ENCODE data around the gene STX3. TPM values are rescaled to one million over a fixed set of nuclear protein-coding genes. Genes with fewer than 3 reads are reported as not detected.

STX3 gene
- polyA plus RNA-seq, 1 donor from 2014 or later = 21.3 TPM

DNA sequence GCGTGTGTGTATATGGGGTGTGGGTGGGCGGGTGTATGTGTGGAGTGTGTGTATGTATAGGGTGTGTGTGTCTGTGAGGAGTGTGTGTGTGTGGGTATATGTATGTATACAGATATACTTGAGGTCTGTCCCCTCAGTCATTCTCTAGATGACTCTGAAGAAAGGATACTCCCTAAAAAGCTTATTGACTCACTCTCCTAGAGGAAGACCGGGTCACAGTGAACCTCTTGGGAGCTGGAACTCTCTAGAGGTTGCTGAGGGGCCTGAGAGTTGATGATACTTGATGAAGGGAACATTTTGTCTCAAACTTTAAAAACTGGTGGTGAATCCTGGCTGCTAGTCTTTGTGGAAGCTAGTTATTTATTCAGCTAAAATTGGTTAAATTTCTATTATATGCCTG is 15.1 kb downstream of the STX3 start:
- Histone ChIP-seq H3K9me2 (ENCODE audit: insufficient read depth, low read length) (no peaks in the 10 kb centered on the region), H3K4me2 (ENCODE audit: low read length) (no peak overlapping the region), H3K79me2 (replicated peaks; ENCODE audit: insufficient read depth, low read length) (no peaks in the 10 kb centered on the region), H3K27me3 (ENCODE audit: insufficient read depth, low read depth, low read length) (no peaks in the 10 kb centered on the region), H3K9me3 (ENCODE audit: low read length) (no peaks in the 10 kb centered on the region), H3K4me3 (ENCODE audit: low read length) (no peak overlapping the region), H3K36me3 (ENCODE audit: insufficient read depth, low read length) (no peaks in the 10 kb centered on the region), H4K20me1 (ENCODE audit: insufficient read depth) (no peaks in the 10 kb centered on the region), H3K27ac (ENCODE audit: low read length) (no peak overlapping the region), H3K9ac (ENCODE audit: low read length) (no peak overlapping the region), H3F3A (ENCODE audit: insufficient read depth, low read length, poor library complexity, severe bottlenecking) (no peaks in the 10 kb centered on the region), H2AFZ (ENCODE audit: low read depth, low read length) (no peak overlapping the region)
- TF ChIP-seq, protein P1, sequence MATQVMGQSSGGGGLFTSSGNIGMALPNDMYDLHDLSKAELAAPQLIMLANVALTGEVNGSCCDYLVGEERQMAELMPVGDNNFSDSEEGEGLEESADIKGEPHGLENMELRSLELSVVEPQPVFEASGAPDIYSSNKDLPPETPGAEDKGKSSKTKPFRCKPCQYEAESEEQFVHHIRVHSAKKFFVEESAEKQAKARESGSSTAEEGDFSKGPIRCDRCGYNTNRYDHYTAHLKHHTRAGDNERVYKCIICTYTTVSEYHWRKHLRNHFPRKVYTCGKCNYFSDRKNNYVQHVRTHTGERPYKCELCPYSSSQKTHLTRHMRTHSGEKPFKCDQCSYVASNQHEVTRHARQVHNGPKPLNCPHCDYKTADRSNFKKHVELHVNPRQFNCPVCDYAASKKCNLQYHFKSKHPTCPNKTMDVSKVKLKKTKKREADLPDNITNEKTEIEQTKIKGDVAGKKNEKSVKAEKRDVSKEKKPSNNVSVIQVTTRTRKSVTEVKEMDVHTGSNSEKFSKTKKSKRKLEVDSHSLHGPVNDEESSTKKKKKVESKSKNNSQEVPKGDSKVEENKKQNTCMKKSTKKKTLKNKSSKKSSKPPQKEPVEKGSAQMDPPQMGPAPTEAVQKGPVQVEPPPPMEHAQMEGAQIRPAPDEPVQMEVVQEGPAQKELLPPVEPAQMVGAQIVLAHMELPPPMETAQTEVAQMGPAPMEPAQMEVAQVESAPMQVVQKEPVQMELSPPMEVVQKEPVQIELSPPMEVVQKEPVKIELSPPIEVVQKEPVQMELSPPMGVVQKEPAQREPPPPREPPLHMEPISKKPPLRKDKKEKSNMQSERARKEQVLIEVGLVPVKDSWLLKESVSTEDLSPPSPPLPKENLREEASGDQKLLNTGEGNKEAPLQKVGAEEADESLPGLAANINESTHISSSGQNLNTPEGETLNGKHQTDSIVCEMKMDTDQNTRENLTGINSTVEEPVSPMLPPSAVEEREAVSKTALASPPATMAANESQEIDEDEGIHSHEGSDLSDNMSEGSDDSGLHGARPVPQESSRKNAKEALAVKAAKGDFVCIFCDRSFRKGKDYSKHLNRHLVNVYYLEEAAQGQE (IDR thresholded peaks at IDR 0.05; ENCODE audit: borderline replicate concordance) = no peak
- TF ChIP-seq RAD21 (conservative IDR thresholded peaks at IDR 0.05) (no peak), MXI1 (conservative IDR thresholded peaks at IDR 0.05; ENCODE audit: poor library complexity, severe bottlenecking) (no peak), SMC3 (conservative IDR thresholded peaks at IDR 0.05; ENCODE audit: poor library complexity) (no peak), TAF1 (IDR thresholded peaks at IDR 0.05; ENCODE audit: low read depth) (no peak), EP300 (conservative IDR thresholded peaks at IDR 0.05; ENCODE audit: poor library complexity, severe bottlenecking) (no peak), POLR2AphosphoS5 (IDR thresholded peaks at IDR 0.05) (no peak), EZH2 (IDR thresholded peaks at IDR 0.05; ENCODE audit: borderline replicate concordance, insufficient read depth, low read length, poor library complexity, severe bottlenecking) (no peak)
- TF ChIP-seq, protein P2, sequence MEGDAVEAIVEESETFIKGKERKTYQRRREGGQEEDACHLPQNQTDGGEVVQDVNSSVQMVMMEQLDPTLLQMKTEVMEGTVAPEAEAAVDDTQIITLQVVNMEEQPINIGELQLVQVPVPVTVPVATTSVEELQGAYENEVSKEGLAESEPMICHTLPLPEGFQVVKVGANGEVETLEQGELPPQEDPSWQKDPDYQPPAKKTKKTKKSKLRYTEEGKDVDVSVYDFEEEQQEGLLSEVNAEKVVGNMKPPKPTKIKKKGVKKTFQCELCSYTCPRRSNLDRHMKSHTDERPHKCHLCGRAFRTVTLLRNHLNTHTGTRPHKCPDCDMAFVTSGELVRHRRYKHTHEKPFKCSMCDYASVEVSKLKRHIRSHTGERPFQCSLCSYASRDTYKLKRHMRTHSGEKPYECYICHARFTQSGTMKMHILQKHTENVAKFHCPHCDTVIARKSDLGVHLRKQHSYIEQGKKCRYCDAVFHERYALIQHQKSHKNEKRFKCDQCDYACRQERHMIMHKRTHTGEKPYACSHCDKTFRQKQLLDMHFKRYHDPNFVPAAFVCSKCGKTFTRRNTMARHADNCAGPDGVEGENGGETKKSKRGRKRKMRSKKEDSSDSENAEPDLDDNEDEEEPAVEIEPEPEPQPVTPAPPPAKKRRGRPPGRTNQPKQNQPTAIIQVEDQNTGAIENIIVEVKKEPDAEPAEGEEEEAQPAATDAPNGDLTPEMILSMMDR (IDR thresholded peaks at IDR 0.05; ENCODE audit: poor library complexity, severe bottlenecking) = no peak

DNA sequence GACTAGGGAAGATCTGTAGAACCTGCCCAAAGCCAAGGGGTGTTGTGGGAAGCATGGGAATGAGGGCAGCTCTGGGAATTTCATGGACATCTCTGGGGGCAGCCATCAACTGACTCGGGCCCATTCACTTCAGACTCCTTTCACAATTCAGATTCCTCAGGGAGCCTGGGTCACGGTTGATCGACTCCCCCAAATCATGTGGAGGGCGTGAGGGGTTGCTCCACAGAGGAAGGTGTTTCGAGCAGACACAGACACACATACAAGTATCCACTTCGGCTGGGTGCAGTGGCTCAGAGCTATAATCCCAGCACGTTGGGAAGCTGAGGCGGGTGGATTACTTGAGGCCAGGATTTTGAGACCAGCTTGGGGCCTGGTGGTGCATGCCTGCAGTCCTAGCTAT is 15.7 kb downstream of the STX3 start:
- H3K9ac ChIP-seq (ENCODE audit: low read length) = no peak overlapping the region
- no peaks in the 10 kb centered on the region for H3K27me3 ChIP-seq (ENCODE audit: insufficient read depth, low read depth, low read length)
- no peaks in the 10 kb centered on the region for H3K9me3 ChIP-seq (ENCODE audit: low read length)
- H3F3A ChIP-seq (ENCODE audit: insufficient read depth, low read length, poor library complexity, severe bottlenecking) = no peaks in the 10 kb centered on the region
- H3K36me3 ChIP-seq (ENCODE audit: insufficient read depth, low read length) = no peaks in the 10 kb centered on the region
- no peak overlapping the region for H3K4me2 ChIP-seq (ENCODE audit: low read length)
- no peak overlapping the region for H3K27ac ChIP-seq (ENCODE audit: low read length)
- H2AFZ ChIP-seq (ENCODE audit: low read depth, low read length) = no peak overlapping the region
- no peaks in the 10 kb centered on the region for H3K9me2 ChIP-seq (ENCODE audit: insufficient read depth, low read length)
- TF ChIP-seq MXI1 (conservative IDR thresholded peaks at IDR 0.05; ENCODE audit: poor library complexity, severe bottlenecking) = no peak
- TF ChIP-seq, protein P1 (IDR thresholded peaks at IDR 0.05; ENCODE audit: borderline replicate concordance) = no peak
- TF ChIP-seq POLR2AphosphoS5 (IDR thresholded peaks at IDR 0.05) = no peak
- no peak for TF ChIP-seq RAD21 (conservative IDR thresholded peaks at IDR 0.05)
- no peak for TF ChIP-seq EP300 (conservative IDR thresholded peaks at IDR 0.05; ENCODE audit: poor library complexity, severe bottlenecking)
- TF ChIP-seq TAF1 (IDR thresholded peaks at IDR 0.05; ENCODE audit: low read depth) = no peak
- no peak for TF ChIP-seq SMC3 (conservative IDR thresholded peaks at IDR 0.05; ENCODE audit: poor library complexity)
- TF ChIP-seq, protein P2 (IDR thresholded peaks at IDR 0.05; ENCODE audit: poor library complexity, severe bottlenecking) = no peak
- TF ChIP-seq EZH2 (IDR thresholded peaks at IDR 0.05; ENCODE audit: borderline replicate concordance, insufficient read depth, low read length, poor library complexity, severe bottlenecking) = no peak
- H3K79me2 ChIP-seq (replicated peaks; ENCODE audit: insufficient read depth, low read length) = no peaks in the 10 kb centered on the region
- no peak overlapping the region for H3K4me3 ChIP-seq (ENCODE audit: low read length)
- no peaks in the 10 kb centered on the region for H4K20me1 ChIP-seq (ENCODE audit: insufficient read depth)

All from neural cell (in vitro differentiated cells).